ENCODE results near the gene CKLF.

Gene CKLF

DNA sequence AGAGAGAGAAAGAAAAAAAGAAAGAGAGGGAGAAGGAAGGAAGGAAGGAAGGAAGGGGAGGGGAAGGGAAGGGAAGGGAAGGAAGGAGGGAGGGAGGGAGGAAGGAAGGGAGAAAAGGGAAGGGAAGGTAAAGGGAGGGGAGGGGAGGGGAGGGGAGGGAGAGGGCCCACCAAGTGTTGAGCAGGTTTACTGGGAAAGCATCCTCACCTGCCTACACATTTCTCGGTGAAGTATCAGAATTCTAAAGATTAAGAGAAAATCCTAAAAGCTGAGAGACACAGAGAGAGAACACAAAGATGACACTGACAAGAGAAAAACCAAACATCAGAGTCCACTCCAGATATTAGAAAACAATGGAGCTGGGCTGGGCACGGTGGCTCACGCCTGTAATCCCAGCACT is 39.9 kb downstream of the CKLF start:
- TF ChIP-seq TAF1 (IDR thresholded peaks at IDR 0.05; ENCODE audit: borderline replicate concordance, insufficient read depth, low read length) (no peak), SIN3A (IDR thresholded peaks at IDR 0.05; ENCODE audit: borderline replicate concordance, insufficient read depth, low read length) (no peak), REST (IDR thresholded peaks at IDR 0.05; ENCODE audit: insufficient read depth in 1 of 2, low read depth in 2 of 2, low read length in 2 of 2) (no peak), FOXP2 (optimal IDR thresholded peaks at IDR 0.05; ENCODE audit: borderline replicate concordance, extremely low read depth, extremely low read length, insufficient read depth) (no peak)

- TF ChIP-seq FOXP2 (optimal IDR thresholded peaks at IDR 0.05; ENCODE audit: borderline replicate concordance, extremely low read depth, extremely low read length, insufficient read depth) = no peak
- no peak for TF ChIP-seq TAF1 (IDR thresholded peaks at IDR 0.05; ENCODE audit: borderline replicate concordance, insufficient read depth, low read length)
- TF ChIP-seq POLR2AphosphoS5 (IDR thresholded peaks at IDR 0.05; ENCODE audit: low read depth, low read length) = no peak
- no peak for TF ChIP-seq SIN3A (IDR thresholded peaks at IDR 0.05; ENCODE audit: borderline replicate concordance, insufficient read depth, low read length)
- no peak for TF ChIP-seq REST (IDR thresholded peaks at IDR 0.05; ENCODE audit: insufficient read depth in 1 of 2, low read depth in 2 of 2, low read length in 2 of 2)
These were observed 40.4 kb downstream of the CKLF start for GRCh38 chr16:66592814-66593213.

- TF ChIP-seq REST (IDR thresholded peaks at IDR 0.05; ENCODE audit: insufficient read depth in 1 of 2, low read depth in 2 of 2, low read length in 2 of 2) = no peak
- TF ChIP-seq TAF1 (IDR thresholded peaks at IDR 0.05; ENCODE audit: borderline replicate concordance, insufficient read depth, low read length) = no peak
These were observed 42.4 kb downstream of the CKLF start for GRCh38 chr16:66594739-66595138.

DNA sequence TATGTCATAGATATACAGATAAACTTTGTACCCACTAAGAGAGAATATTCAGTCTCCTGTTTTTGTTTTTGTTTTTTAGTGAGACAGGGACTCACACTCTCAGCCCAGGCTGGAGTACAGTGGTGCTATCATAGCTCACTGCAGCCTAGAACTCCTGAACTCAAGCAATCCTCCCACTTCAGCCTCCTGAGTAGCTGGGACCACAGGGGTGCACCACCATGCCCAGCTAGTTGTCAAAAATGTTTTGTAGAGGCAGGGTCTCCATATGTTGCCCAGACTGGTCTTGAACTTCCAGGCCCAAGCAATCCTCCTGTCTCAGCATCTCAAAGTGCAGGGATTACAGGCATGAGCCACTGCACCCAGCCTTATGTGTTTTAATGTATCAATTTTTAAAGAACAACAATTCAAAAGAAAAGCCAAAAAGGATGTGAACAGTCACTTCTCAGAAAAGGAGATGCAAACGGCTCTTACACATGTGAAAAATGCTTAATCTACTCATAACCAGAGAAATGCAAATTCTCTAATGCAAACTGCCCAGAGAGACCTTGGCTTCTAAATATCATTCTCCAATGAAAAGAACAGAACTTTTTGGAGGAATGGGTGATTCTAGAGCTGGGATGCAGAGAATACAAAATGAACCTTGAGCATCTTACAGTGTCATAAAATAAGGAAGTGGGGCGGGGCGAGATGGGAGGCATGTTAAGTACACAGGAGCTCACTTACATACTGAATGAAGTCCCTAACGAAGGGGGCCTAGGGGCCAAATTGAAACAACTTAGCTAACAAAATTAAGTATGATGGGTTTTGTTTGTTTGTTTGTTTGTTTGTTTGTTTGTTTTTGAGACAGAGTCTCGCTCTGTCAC is 44.8 kb downstream of the CKLF start:
- TF ChIP-seq TAF1 (IDR thresholded peaks at IDR 0.05; ENCODE audit: borderline replicate concordance, insufficient read depth, low read length) (no peak), REST (IDR thresholded peaks at IDR 0.05; ENCODE audit: insufficient read depth in 1 of 2, low read depth in 2 of 2, low read length in 2 of 2) (no peak), POLR2AphosphoS5 (IDR thresholded peaks at IDR 0.05; ENCODE audit: low read depth, low read length) (no peak), FOXP2 (optimal IDR thresholded peaks at IDR 0.05; ENCODE audit: borderline replicate concordance, extremely low read depth, extremely low read length, insufficient read depth) (no peak), SIN3A (IDR thresholded peaks at IDR 0.05; ENCODE audit: borderline replicate concordance, insufficient read depth, low read length) (no peak)

DNA sequence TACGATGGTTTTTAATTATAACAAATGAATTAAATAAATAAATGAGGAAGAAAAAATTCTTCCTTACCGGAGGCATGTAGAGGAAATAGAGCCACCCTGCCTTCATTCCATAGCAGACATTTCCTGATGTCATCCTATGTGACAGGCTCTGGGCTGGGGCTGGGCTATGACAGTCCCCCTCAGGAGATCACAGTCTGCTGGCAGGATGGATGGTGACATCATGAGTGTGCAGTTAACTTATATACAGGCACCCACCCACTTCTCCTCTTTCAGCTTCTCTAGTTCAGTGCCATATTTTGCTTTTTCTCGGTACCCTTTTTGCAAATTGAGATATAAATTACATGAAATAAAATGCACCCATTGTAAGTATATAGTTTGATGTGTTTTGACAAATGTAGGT is 45.7 kb downstream of the CKLF start:
- TF ChIP-seq SIN3A (IDR thresholded peaks at IDR 0.05; ENCODE audit: borderline replicate concordance, insufficient read depth, low read length) = no peak
- TF ChIP-seq TAF1 (IDR thresholded peaks at IDR 0.05; ENCODE audit: borderline replicate concordance, insufficient read depth, low read length) = no peak
- no peak for TF ChIP-seq FOXP2 (optimal IDR thresholded peaks at IDR 0.05; ENCODE audit: borderline replicate concordance, extremely low read depth, extremely low read length, insufficient read depth)
- no peak for TF ChIP-seq REST (IDR thresholded peaks at IDR 0.05; ENCODE audit: insufficient read depth in 1 of 2, low read depth in 2 of 2, low read length in 2 of 2)
